HepG2 (cell line): ENCODE measurements around the gene STARD13. TPM values are rescaled to one million over a fixed set of nuclear protein-coding genes. Genes with fewer than 3 reads are reported as not detected.

ENCODE experiments used
- AHDC1 ChIP-seq: sonication (generic); formaldehyde crosslinking; IDR thresholded peaks from 2 replicates; pipeline ENCODE4 v1.5.1; 2020; ENCODE audit warnings: mild to moderate bottlenecking, missing genetic modification reagents, borderline replicate concordance
- HOXA3 ChIP-seq: sonication (generic); formaldehyde crosslinking; IDR thresholded peaks from 2 replicates; pipeline ENCODE4 v1.5.0; 2020; ENCODE audit warnings: missing genetic modification reagents
- POGZ ChIP-seq: sonication (generic); formaldehyde crosslinking; IDR thresholded peaks from 2 replicates; pipeline ENCODE4 v1.4.0; 2020; ENCODE audit warnings: mild to moderate bottlenecking, missing genetic modification reagents
- RORA ChIP-seq: sonication (generic); formaldehyde crosslinking; IDR thresholded peaks from 2 replicates; pipeline ENCODE4 v1.5.0; 2020; ENCODE audit warnings: mild to moderate bottlenecking, missing genetic modification reagents, moderate library complexity
- SNAPC2 ChIP-seq: sonication (generic); formaldehyde crosslinking; IDR thresholded peaks from 2 replicates; pipeline ENCODE4 v1.8.1; 2022; ENCODE audit warnings: mild to moderate bottlenecking, missing genetic modification reagents
- SOX5 ChIP-seq: IDR thresholded peaks from 2 replicates; pipeline ENCODE4 v1.6.1; 2016; ENCODE audit warnings: borderline replicate concordance
- SRSF4 ChIP-seq: fragments of 200-400 bp; formaldehyde crosslinking; IDR thresholded peaks from one replicate; pipeline ENCODE4 v1.6.1; 2018; ENCODE audit warnings: mild to moderate bottlenecking, low read depth, low read length, moderate library complexity; ENCODE audit not compliant: poor library complexity, severe bottlenecking
- TARDBP ChIP-seq: sonication (generic); formaldehyde crosslinking; IDR thresholded peaks from 2 replicates; pipeline ENCODE4 v1.8.0; 2022; ENCODE audit warnings: mild to moderate bottlenecking, missing genetic modification reagents
- TBL1XR1 ChIP-seq: fragments of 150-350 bp; IDR thresholded peaks from 2 replicates; pipeline ENCODE4 v1.6.1; 2014; ENCODE audit warnings: borderline replicate concordance, low read length; ENCODE audit not compliant: partially characterized antibody
- THAP9 ChIP-seq: sonication (generic); formaldehyde crosslinking; IDR thresholded peaks from 2 replicates; pipeline ENCODE4; 2020; ENCODE audit warnings: missing genetic modification reagents, mild to moderate bottlenecking, borderline replicate concordance
- ZNF430 ChIP-seq: sonication (generic); formaldehyde crosslinking; IDR thresholded peaks from 2 replicates; pipeline ENCODE4 v1.9.0; 2021; ENCODE audit warnings: mild to moderate bottlenecking, missing genetic modification reagents
- ZNF574 ChIP-seq: sonication (generic); formaldehyde crosslinking; IDR thresholded peaks from 2 replicates; pipeline ENCODE4 v1.4.0; 2020; ENCODE audit warnings: missing genetic modification reagents
- ZNF703 ChIP-seq: sonication (generic); formaldehyde crosslinking; IDR thresholded peaks from 2 replicates; pipeline ENCODE4 v1.5.1; 2020; ENCODE audit warnings: missing genetic modification reagents, mild to moderate bottlenecking, moderate library complexity, borderline replicate concordance
- ZSCAN5A ChIP-seq: sonication (generic); formaldehyde crosslinking; IDR thresholded peaks from 2 replicates; pipeline ENCODE4 v1.8.0; 2022; ENCODE audit warnings: mild to moderate bottlenecking, missing genetic modification reagents, borderline replicate concordance
- polyA plus RNA-seq, 8 experiments: library from polyadenylated mRNA; depleted of rRNA in 3 of 8; stranded (reverse) in 7 of 8; unstranded in 1 of 8; fragments of >200 nt; fragmentation: Illumina TruSeq in 4 of 8; extraction: Trizol in 4 of 8; gene quantifications; 2 replicates each; pipeline versions ENCODE4 v1.2.1 to v1.2.3, GENCODE V29; 2011 to 2016; ENCODE audit warnings: low read depth in 4 of 8, missing spikeins in 1 of 8, mixed read lengths in 1 of 8; ENCODE audit not compliant: insufficient read depth in 1 of 8
- total RNA-seq, 5 experiments: library from RNA; depleted of rRNA; stranded (reverse); fragments of >200 nt; fragmentation: Illumina TruSeq; extraction: Trizol; gene quantifications; 2 replicates each; pipeline ENCODE4 v1.2.3, GENCODE V29; 2016; ENCODE audit warnings: low read depth in 1 of 5

STARD13 gene
- total and polyA plus RNA-seq, 2 of the 13 experiments (the other 11 are each of a cell fraction or from before 2014, with no cell fraction given) = 12.8 to 14.3 TPM

GRCh38 chr13:33168321-33168960 lies 117.1 kb downstream of the STARD13 start (continued):
- TF ChIP-seq TARDBP (CRISPR knock-in tag) (peak; percentile 56; the same call in 1 of the 2 replicates), ZNF574 (CRISPR knock-in tag) (0 out of 2 replicates have a peak, but pooled peaks have one; percentile 14), ZNF703 (no peak), POGZ (CRISPR knock-in tag) (peak; percentile 74), SRSF4 (no peak), ZSCAN5A (CRISPR knock-in tag) (peak; percentile 45; the same call in 1 of the 2 replicates), ZNF430 (CRISPR knock-in tag) (no peak; the same call in 1 of the 2 replicates), THAP9 (CRISPR knock-in tag) (no peak), SOX5 (CRISPR knock-in tag) (peak; percentile 77; the same call in 1 of the 2 replicates), TBL1XR1 (peak; percentile 16), SNAPC2 (CRISPR knock-in tag) (no peak), RORA (CRISPR knock-in tag) (no peak), AHDC1 (peak; percentile 89; the same call in 1 of the 2 replicates), HOXA3 (peak; percentile 36; the same call in 1 of the 2 replicates)
